HUES64 (cell line): Measurements from ENCODE around the gene MIGA2.
A peak's percentile ranks its signal among the peaks of the same experiment; 100 is the strongest.
"Not testable (repeated sequence)": the region's sequence is repeated elsewhere in the genome, so short reads cannot be mapped to it uniquely, and the experiment has no call there.

Experiments
- H3K27ac ChIP-seq: 2 replicates; pipeline ENCODE4 v1.7.0; 2013; ENCODE audit warnings: low read depth, low read length, inconsistent platforms
- H3K27me3 ChIP-seq: 2 replicates; pipeline ENCODE4 v1.6.1; 2013; ENCODE audit warnings: mild to moderate bottlenecking, low read length; ENCODE audit not compliant: insufficient read depth
- H3K36me3 ChIP-seq: 2 replicates; pipeline ENCODE4 v1.6.1; 2013; ENCODE audit warnings: mild to moderate bottlenecking, low read length; ENCODE audit not compliant: insufficient read depth
- H3K4me1 ChIP-seq: 2 replicates; pipeline ENCODE4 v1.6.1; 2013; ENCODE audit warnings: mild to moderate bottlenecking, low read length, moderate library complexity; ENCODE audit not compliant: insufficient read depth
- H3K4me3 ChIP-seq: 2 replicates; pipeline ENCODE4 v1.5.1; 2013; ENCODE audit warnings: mild to moderate bottlenecking, low read length, moderate library complexity
- H3K9ac ChIP-seq: 2 replicates; pipeline ENCODE4 v1.6.1; 2013; ENCODE audit warnings: mild to moderate bottlenecking, low read depth, low read length
- H3K9me3 ChIP-seq: 2 replicates; pipeline ENCODE4 v1.6.1; 2013; ENCODE audit warnings: low read depth, low read length; ENCODE audit not compliant: insufficient read depth
- WGBS: fragments of 150-250, 120-280 bp; methylation state at CpG from one replicate; pipeline ENCODE4 v1.1.7; 2013; ENCODE audit warnings: missing lambda C conversion rate; 5-methylcytosine and 5-hydroxymethylcytosine counted together

Gene MIGA2

DNA sequence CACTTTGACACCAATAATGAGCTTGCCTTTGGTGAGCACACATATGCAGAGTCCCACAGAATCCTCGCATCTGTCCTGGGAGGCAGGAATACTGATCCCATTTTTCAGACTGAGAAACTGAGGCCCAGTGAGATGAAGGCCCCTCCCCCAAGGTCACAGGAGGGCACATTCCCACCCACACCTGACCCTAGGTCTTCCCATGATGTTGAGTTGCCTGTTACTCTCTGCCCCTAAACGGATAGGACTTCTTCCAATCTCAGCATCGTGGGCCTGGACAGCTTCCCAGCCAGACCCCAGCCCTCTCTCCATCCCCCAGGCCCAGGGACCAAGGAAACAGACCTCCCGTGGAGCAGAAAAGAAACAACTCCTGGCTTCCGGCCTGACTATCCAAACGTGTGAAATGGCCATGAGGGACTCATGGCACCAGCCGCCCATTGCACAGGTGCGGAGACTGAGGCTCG is 9.2 kb upstream of the MIGA2 start:
- 0 out of 2 replicates have a peak overlapping the region, but pooled peaks have one; percentile 29 for H3K27ac ChIP-seq

GRCh38 chr9:129027685-129028191 is 8.7 kb upstream of the MIGA2 start:
- 0 out of 2 replicates have a peak overlapping the region, but pooled peaks have one; percentile 29 for H3K27ac ChIP-seq
- peak overlapping the region; percentile 86 for H3K4me3 ChIP-seq
- no peaks in the 10 kb centered on the region for H3K36me3 ChIP-seq
- peaks cover 10% of the 10 kb centered on the region; the same call in 1 of the 2 replicates for H3K4me1 ChIP-seq
- H3K9me3 ChIP-seq: no peaks in the 10 kb centered on the region
- H3K27me3 ChIP-seq: no peaks in the 10 kb centered on the region
- peak overlapping the region; percentile 80 for H3K9ac ChIP-seq
- WGBS: 3% methylated on average over 47 of the region's 47 CpGs

More for the DNA sequence above, 9.2 kb upstream of the MIGA2 start:
- 40% methylated on average over 9 of the region's 9 CpGs for WGBS
- Histone ChIP-seq H3K4me3 (peak overlapping the region; percentile 86), H3K9ac (peak overlapping the region; percentile 80), H3K4me1 (peaks cover 10% of the 10 kb centered on the region; the same call in 1 of the 2 replicates), H3K9me3 (no peaks in the 10 kb centered on the region), H3K36me3 (no peaks in the 10 kb centered on the region), H3K27me3 (no peaks in the 10 kb centered on the region)

DNA sequence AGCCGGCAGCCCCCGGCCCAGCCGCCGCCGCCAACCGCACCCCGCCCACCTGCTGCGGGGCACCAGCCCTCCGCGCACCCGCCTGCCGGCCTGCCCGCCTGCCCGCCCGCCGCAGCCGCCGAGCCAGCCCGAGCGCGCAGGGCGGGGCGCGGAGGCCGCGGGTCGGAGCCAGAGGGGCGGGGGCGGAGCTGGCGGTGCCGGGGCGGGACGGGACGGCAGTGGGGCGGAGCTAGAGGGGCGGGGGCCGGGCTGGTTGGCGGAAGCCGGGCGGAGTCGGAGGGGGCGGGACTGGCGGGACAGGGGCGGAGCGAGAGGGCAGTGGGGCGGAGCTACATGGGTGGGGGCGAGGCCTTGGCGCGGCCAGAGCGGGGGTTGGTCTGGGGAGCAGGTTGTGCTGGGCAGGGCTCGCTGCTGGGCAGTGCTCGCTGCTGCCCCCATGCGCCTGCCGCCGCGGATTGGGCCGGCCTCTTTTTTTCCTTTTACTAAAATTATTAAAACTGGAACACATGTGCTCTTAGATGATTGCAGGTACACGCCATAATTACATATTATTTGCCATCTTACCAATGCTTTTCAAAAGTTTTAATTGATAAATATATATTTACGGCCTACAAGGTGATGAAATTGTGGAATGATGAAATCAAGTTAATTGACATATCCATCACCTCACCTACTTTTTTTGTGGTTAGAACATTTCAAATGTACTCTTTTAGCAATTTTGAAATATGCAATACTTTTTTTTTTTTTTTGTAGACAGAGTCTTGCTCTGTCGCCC is 8.0 kb upstream of the MIGA2 start, which contains the start of gene SH3GLB2:
SH3GLB2 (minus strand) TSS at position 140 of the 775 bp plus-strand sequence. CDS start 177 bp downstream, outside the sequence.
- H3K4me1 ChIP-seq: peaks cover 10% of the 10 kb centered on the region; the same call in 1 of the 2 replicates
- 3% methylated on average over 58 of the region's 60 CpGs for WGBS

DNA sequence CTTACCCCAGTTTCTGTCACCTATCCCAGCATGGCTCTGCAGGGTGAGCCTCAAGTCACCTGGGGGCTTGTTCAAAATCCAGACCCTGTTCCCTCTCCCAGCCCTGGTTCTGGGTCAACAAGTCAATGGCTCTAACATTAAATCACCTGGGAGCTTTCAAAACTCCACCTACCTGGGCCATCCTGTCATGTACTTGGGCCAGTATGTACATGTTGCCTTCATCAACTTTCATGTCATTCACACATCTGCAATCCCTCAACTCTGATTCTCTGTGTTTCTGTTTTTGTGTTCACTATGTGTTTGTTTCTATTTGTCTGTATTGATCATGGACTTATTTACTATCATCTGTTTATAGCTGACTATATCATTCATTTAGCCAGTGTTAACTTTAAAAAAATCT is 6.2 kb upstream of the MIGA2 start:
- Histone ChIP-seq H3K9me3 (no peaks in the 10 kb centered on the region), H3K4me1 (peaks cover 5% of the 10 kb centered on the region; the same call in 1 of the 2 replicates), H3K27ac (no peak overlapping the region), H3K9ac (no peak overlapping the region), H3K27me3 (no peaks in the 10 kb centered on the region), H3K36me3 (no peaks in the 10 kb centered on the region), H3K4me3 (no peak overlapping the region)

More for the DNA sequence above, 8.0 kb upstream of the MIGA2 start, which contains the start of gene SH3GLB2:
- Histone ChIP-seq H3K4me3 (peak within 1 kb of the TSS; percentile 86), H3K9me3 (no peaks in the 10 kb centered on the region), H3K36me3 (no peaks in the 10 kb centered on the region), H3K9ac (peak within 1 kb of the TSS; percentile 80), H3K27ac (0 out of 2 replicates have a peak within 1 kb of the TSS, but pooled peaks have one; percentile 29), H3K27me3 (no peaks in the 10 kb centered on the region)

- Histone ChIP-seq H3K27me3 (no peaks in the 10 kb centered on the region), H3K27ac (no peak overlapping the region), H3K4me3 (no peak overlapping the region), H3K36me3 (no peaks in the 10 kb centered on the region), H3K9ac (no peak overlapping the region), H3K4me1 (0 out of 2 replicates have a peak, but pooled peaks cover 5% of the 10 kb centered on the region), H3K9me3 (no peaks in the 10 kb centered on the region)
- WGBS: 66% methylated on average over 4 of the region's 4 CpGs
Measured at GRCh38 chr9:129031514-129031913, 4.9 kb upstream of the MIGA2 start.

DNA sequence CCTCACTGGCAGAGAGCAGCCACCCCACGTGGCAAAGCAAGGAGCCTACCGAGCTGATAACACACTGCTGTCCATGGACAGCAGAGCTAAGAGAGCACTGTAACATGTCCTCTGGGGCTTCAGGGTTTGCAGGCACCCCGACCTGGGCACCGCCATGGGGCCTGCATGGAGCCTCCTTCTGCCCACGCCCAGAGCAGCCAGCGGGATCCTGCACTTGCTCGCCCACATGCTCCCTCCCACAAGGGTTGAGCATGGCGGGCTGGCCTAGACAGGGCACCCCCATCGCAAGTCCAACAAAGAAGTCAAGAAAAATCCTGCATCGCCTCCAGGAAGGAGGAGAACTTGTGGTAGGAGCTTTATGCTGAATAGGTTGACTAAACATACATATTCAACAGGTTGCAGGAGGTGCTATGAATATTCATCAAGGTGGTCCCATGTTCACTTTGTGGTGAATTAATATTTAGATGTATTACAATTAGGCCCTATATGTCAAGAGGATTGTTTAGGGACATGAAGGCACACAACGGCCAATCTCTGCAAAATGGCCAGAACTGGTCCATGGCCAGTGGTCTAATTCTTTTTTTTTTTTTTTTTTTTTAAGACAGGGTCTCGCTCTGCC is 3.8 kb upstream of the MIGA2 start:
- WGBS: 91% methylated on average over 10 of the region's 12 CpGs
- no peaks in the 10 kb centered on the region; the same call in 1 of the 2 replicates for H3K4me1 ChIP-seq
- H3K36me3 ChIP-seq: no peaks in the 10 kb centered on the region
- H3K4me3 ChIP-seq: no peak overlapping the region
- H3K27ac ChIP-seq: no peak overlapping the region
- H3K9me3 ChIP-seq: no peaks in the 10 kb centered on the region
- H3K9ac ChIP-seq: no peak overlapping the region
- no peaks in the 10 kb centered on the region for H3K27me3 ChIP-seq

DNA sequence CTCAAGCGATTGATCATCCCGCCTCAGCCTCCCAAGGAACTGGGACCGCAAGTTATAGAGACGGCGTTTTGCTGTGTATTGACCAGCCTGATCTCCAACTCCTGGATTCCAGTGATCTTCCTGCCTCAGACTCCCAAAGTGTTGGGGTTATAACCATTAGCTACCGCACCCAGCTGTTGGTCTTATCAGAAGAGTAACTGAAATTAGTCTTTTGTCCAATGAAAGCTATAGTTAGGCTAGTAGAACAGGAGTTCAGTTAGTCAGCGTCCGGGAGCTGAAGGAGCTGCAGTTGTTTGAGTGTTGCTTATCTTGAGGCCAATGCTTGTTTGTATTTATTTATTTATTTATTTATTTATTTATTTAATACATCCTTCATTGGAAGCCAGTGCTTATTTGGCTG is 3.2 kb upstream of the MIGA2 start:
- no peaks in the 10 kb centered on the region for H3K36me3 ChIP-seq
- H3K9ac ChIP-seq: no peak overlapping the region
- H3K9me3 ChIP-seq: no peaks in the 10 kb centered on the region
- H3K27me3 ChIP-seq: no peaks in the 10 kb centered on the region
- WGBS: 95% methylated on average over 8 of the region's 8 CpGs
- no peak overlapping the region for H3K4me3 ChIP-seq
- H3K4me1 ChIP-seq: no peaks in the 10 kb centered on the region; the same call in 1 of the 2 replicates
- H3K27ac ChIP-seq: no peak overlapping the region

DNA sequence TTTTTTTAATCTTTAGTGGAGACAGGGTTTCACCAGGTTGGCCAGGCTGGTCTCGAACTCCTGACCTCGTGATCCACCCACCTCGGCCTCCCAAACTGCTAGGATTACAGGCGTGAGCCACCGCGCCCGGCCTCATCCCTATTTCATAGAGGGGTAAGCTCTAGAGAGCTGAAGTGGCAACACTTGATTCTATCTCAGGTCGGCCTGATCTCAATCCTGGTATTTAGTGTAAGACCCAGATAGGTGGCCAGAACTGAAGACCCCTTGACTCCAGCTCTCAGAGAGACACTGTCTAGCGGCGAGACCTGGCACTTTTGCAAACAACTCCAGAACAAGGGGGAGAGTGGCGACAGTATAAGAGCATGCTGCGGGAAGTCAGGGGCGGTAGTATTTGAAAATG is 588 bp upstream of the MIGA2 start:
- not testable (repeated sequence) for H3K27me3 ChIP-seq, H3K9me3 ChIP-seq, H3K36me3 ChIP-seq, H3K4me1 ChIP-seq
- WGBS: 81% methylated on average over 13 of the region's 13 CpGs
- Histone ChIP-seq H3K9ac (peak overlapping the region; percentile 29; the same call in 1 of the 2 replicates), H3K4me3 (peak overlapping the region; percentile 42), H3K27ac (peak overlapping the region; percentile 45; the same call in 1 of the 2 replicates)

GRCh38 chr9:129036923-129037766 is 719 bp downstream of the MIGA2 start:
- Histone ChIP-seq H3K9me3 (no peaks in the 10 kb centered on the region), H3K36me3 (peaks cover 14% of the 10 kb centered on the region), H3K4me3 (peak overlapping the region; percentile 94), H3K9ac (peak overlapping the region; percentile 76), H3K27ac (no peak overlapping the region), H3K27me3 (no peaks in the 10 kb centered on the region), H3K4me1 (no peaks in the 10 kb centered on the region; the same call in 1 of the 2 replicates)
- 19% methylated on average over 32 of the region's 32 CpGs for WGBS

- H3K4me1 ChIP-seq: no peaks in the 10 kb centered on the region; the same call in 1 of the 2 replicates
- H3K36me3 ChIP-seq: peaks cover 19% of the 10 kb centered on the region
- H3K9ac ChIP-seq: no peak overlapping the region
- peak overlapping the region; percentile 94 for H3K4me3 ChIP-seq
- WGBS: 86% methylated on average over 6 of the region's 6 CpGs
- no peaks in the 10 kb centered on the region for H3K9me3 ChIP-seq
- no peaks in the 10 kb centered on the region for H3K27me3 ChIP-seq
- no peak overlapping the region for H3K27ac ChIP-seq
Measured at GRCh38 chr9:129037767-129038098, 1.3 kb downstream of the MIGA2 start.
